ENCODE results near the gene TUB.

GRCh38 chr11:8079111-8079675 lies 1.8 kb upstream of the TUB start:
- TF ChIP-seq, protein P1, sequence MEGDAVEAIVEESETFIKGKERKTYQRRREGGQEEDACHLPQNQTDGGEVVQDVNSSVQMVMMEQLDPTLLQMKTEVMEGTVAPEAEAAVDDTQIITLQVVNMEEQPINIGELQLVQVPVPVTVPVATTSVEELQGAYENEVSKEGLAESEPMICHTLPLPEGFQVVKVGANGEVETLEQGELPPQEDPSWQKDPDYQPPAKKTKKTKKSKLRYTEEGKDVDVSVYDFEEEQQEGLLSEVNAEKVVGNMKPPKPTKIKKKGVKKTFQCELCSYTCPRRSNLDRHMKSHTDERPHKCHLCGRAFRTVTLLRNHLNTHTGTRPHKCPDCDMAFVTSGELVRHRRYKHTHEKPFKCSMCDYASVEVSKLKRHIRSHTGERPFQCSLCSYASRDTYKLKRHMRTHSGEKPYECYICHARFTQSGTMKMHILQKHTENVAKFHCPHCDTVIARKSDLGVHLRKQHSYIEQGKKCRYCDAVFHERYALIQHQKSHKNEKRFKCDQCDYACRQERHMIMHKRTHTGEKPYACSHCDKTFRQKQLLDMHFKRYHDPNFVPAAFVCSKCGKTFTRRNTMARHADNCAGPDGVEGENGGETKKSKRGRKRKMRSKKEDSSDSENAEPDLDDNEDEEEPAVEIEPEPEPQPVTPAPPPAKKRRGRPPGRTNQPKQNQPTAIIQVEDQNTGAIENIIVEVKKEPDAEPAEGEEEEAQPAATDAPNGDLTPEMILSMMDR (conservative IDR thresholded peaks at IDR 0.05 in 1 of 2, IDR thresholded peaks at IDR 0.05 in 1 of 2; ENCODE audit: low read depth in 1 of 2, low read length in 2 of 2) = no peak
- TF ChIP-seq EZH2 (IDR thresholded peaks at IDR 0.05; ENCODE audit: low read length, missing control alignments) = no peak

All from fibroblast of lung (primary cell).